ENCODE measurements around the gene CLSTN2. TPM values are rescaled to one million over a fixed set of nuclear protein-coding genes. Genes with fewer than 3 reads are reported as not detected.

The CLSTN2 gene
- total RNA-seq, 2 donors from 2014 or later, result 13.6 to 28.3 TPM

GRCh38 chr3:140294058-140294457 lies 359.1 kb downstream of the CLSTN2 start:
- TF ChIP-seq CTCF (IDR thresholded peaks at IDR 0.05), result no peak
- no peaks in the 10 kb centered on the region for H3K27me3 ChIP-seq
- no peak overlapping the region for H3K4me3 ChIP-seq
- H3K27ac ChIP-seq, result no peak overlapping the region
- H3K36me3 ChIP-seq, result no peaks in the 10 kb centered on the region
- no peaks in the 10 kb centered on the region for H3K9me3 ChIP-seq
- peaks cover 0 to 14% of the 10 kb centered on the region in 2 donors for H3K4me1 ChIP-seq
- DNase-seq (ENCODE audit: low spot score), result no peak

GRCh38 chr3:140296796-140297352 lies 361.9 kb downstream of the CLSTN2 start:
- no peak for DNase-seq (ENCODE audit: low spot score)
- no peak for TF ChIP-seq CTCF (IDR thresholded peaks at IDR 0.05)
- peaks cover 0 to 11% of the 10 kb centered on the region in 2 donors for H3K4me1 ChIP-seq
- H3K4me3 ChIP-seq, result no peak overlapping the region
- no peak overlapping the region for H3K27ac ChIP-seq
- no peaks in the 10 kb centered on the region for H3K36me3 ChIP-seq
- no peaks in the 10 kb centered on the region for H3K27me3 ChIP-seq
- H3K9me3 ChIP-seq, result no peaks in the 10 kb centered on the region

- H3K27ac ChIP-seq, result no peak overlapping the region
- H3K9me3 ChIP-seq, result no peaks in the 10 kb centered on the region
- no peaks in the 10 kb centered on the region for H3K27me3 ChIP-seq
- H3K4me1 ChIP-seq, result peaks cover 0 to under 1% of the 10 kb centered on the region in 2 donors
- TF ChIP-seq CTCF (IDR thresholded peaks at IDR 0.05), result no peak
- DNase-seq (ENCODE audit: low spot score), result no peak
- H3K36me3 ChIP-seq, result no peaks in the 10 kb centered on the region
- H3K4me3 ChIP-seq, result no peak overlapping the region
These were observed 363.1 kb downstream of the CLSTN2 start for GRCh38 chr3:140298043-140298442.

- no peaks in the 10 kb centered on the region for H3K36me3 ChIP-seq
- no peak overlapping the region for H3K4me3 ChIP-seq
- H3K9me3 ChIP-seq, result no peaks in the 10 kb centered on the region
- H3K4me1 ChIP-seq, result no peaks in the 10 kb centered on the region
- H3K27ac ChIP-seq, result no peak overlapping the region
- TF ChIP-seq CTCF (IDR thresholded peaks at IDR 0.05), result no peak
- H3K27me3 ChIP-seq, result no peaks in the 10 kb centered on the region
- peak; percentile 34 for DNase-seq (ENCODE audit: low spot score)
These were observed 363.6 kb downstream of the CLSTN2 start for GRCh38 chr3:140298569-140299070.

GRCh38 chr3:140303875-140304274 lies 368.9 kb downstream of the CLSTN2 start:
- TF ChIP-seq CTCF (IDR thresholded peaks at IDR 0.05), result no peak
- Histone ChIP-seq H3K4me3 (no peak overlapping the region), H3K27ac (no peak overlapping the region)

GRCh38 chr3:140308535-140308934 lies 373.6 kb downstream of the CLSTN2 start:
- no peaks in the 10 kb centered on the region for H3K27me3 ChIP-seq
- peaks cover 0 to 6% of the 10 kb centered on the region in 2 donors for H3K4me1 ChIP-seq
- DNase-seq (ENCODE audit: low spot score), result no peak
- H3K9me3 ChIP-seq, result no peaks in the 10 kb centered on the region
- H3K36me3 ChIP-seq, result no peaks in the 10 kb centered on the region
- TF ChIP-seq CTCF (IDR thresholded peaks at IDR 0.05), result no peak
- H3K4me3 ChIP-seq, result no peak overlapping the region
- no peak overlapping the region for H3K27ac ChIP-seq

More at GRCh38 chr3:140303875-140304274, 368.9 kb downstream of the CLSTN2 start:
- Histone ChIP-seq H3K4me1 (peaks cover 0 to 6% of the 10 kb centered on the region in 2 donors), H3K9me3 (no peaks in the 10 kb centered on the region), H3K36me3 (no peaks in the 10 kb centered on the region), H3K27me3 (no peaks in the 10 kb centered on the region)
- no peak for DNase-seq (ENCODE audit: low spot score)

Measured in right atrium auricular region (tissue), 2 donors.